Breast epithelium (tissue), 3 donors: Measurements from ENCODE around the gene ZNF407.

Experiments used
- POLR2AphosphoS5 ChIP-seq, 3 donors: sonication (generic); formaldehyde crosslinking; IDR thresholded peaks; one replicate each; pipeline ENCODE4 v1.6.1; 2017; ENCODE audit warnings: antibody characterized with exemption in 3 of 3
- TF ChIP-seq, protein P1 (sequence below), 3 donors: fragments of 450-650 bp; IDR thresholded peaks; one replicate each; pipeline ENCODE4 v1.5.1; 2016 to 2017; ENCODE audit warnings: antibody characterized with exemption in 3 of 3, mild to moderate bottlenecking in 3 of 3, moderate library complexity in 3 of 3

DNA sequence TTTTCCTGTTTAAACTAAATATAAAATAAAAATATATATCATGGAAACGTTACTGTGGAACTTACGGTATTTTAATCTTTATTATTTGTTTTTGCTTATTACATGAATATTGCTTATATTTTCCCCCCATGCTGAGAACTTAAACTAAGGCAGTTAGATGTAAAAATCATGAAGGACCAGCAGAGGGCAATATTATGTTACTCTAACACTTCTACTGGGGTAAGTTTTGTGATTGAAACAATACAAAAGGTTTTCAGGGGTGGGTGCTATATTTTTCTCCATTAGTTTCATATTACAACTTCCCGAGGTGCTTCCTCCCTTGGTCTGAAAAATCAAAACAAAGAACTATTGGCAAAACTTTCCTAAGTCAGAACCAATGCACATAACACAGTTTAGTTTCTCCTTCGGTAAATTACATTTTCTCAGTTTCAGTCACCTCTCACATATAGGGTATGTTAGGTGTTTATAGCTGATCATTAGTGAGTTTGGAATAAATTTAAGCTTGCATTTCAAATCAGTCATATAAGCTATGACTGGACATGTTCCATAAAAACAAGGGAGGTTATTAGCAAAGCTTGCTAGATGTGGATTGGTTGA lies 54.8 kb downstream of the ZNF407 start:
- TF ChIP-seq POLR2AphosphoS5 (IDR thresholded peaks at IDR 0.05): no peak
- TF ChIP-seq, protein P1, sequence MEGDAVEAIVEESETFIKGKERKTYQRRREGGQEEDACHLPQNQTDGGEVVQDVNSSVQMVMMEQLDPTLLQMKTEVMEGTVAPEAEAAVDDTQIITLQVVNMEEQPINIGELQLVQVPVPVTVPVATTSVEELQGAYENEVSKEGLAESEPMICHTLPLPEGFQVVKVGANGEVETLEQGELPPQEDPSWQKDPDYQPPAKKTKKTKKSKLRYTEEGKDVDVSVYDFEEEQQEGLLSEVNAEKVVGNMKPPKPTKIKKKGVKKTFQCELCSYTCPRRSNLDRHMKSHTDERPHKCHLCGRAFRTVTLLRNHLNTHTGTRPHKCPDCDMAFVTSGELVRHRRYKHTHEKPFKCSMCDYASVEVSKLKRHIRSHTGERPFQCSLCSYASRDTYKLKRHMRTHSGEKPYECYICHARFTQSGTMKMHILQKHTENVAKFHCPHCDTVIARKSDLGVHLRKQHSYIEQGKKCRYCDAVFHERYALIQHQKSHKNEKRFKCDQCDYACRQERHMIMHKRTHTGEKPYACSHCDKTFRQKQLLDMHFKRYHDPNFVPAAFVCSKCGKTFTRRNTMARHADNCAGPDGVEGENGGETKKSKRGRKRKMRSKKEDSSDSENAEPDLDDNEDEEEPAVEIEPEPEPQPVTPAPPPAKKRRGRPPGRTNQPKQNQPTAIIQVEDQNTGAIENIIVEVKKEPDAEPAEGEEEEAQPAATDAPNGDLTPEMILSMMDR (IDR thresholded peaks at IDR 0.05): peak; percentile 20 to 57 (median 39)
